ENCODE data around the gene CNDP2.

CNDP2 gene

GRCh38 chr18:74569401-74569800, 73.2 kb downstream of the CNDP2 start:
- no peak for DNase-seq (ENCODE audit: low read depth in 2 of 2)

GRCh38 chr18:74570266-74570665, 74.1 kb downstream of the CNDP2 start:
- no peak for DNase-seq (ENCODE audit: low read depth in 2 of 2)

- DNase-seq (ENCODE audit: low read depth in 2 of 2) = no peak
Observed at GRCh38 chr18:74571895-74572680, 75.9 kb downstream of the CNDP2 start.

GRCh38 chr18:74573053-74573452, 76.9 kb downstream of the CNDP2 start:
- DNase-seq (ENCODE audit: low read depth in 2 of 2) = no peak
